ENCODE results near the gene SSBP4. TPM values are rescaled to one million over a fixed set of nuclear protein-coding genes. Genes with fewer than 3 reads are reported as not detected.

SSBP4 gene
- total RNA-seq, 1 experiment from 2014 or later = 164 TPM

- TF ChIP-seq POLR2A (IDR thresholded peaks at IDR 0.05; ENCODE audit: borderline replicate concordance, extremely low read depth, insufficient read depth, insufficient read length) (no peak), SP1 (IDR thresholded peaks at IDR 0.05; ENCODE audit: low read depth) (no peak), TCF7L2 (IDR thresholded peaks at IDR 0.05; ENCODE audit: borderline replicate concordance, extremely low read depth, insufficient read depth, insufficient read length) (no peak)
These were observed 5.8 kb downstream of the SSBP4 start (continued) for GRCh38 chr19:18424890-18425514.

GRCh38 chr19:18425515-18426415 is 6.6 kb downstream of the SSBP4 start:
- no peak for DNase-seq (ENCODE audit: low read depth, low spot score)
- Histone ChIP-seq H3K9me2 (ENCODE audit: insufficient read depth) (no peaks in the 10 kb centered on the region), H4K20me1 (ENCODE audit: insufficient read depth) (no peaks in the 10 kb centered on the region), H3K4me3 (replicated peaks in 1 of 2; ENCODE audit: low read depth in 1 of 2, low read length in 2 of 2) (no peak overlapping the region), H3K4me2 (ENCODE audit: low read length) (no peak overlapping the region), H3K79me2 (ENCODE audit: insufficient read depth, low read length) (peaks cover 64% of the 10 kb centered on the region), H3K4me1 (ENCODE audit: control insufficient read depth in 1 of 2, insufficient read depth in 2 of 2, low read length in 2 of 2) (peaks cover 21 to 40% of the 10 kb centered on the region in 2 experiments), H3K9me3 (ENCODE audit: control insufficient read depth in 1 of 2, insufficient read depth in 1 of 2, low read depth in 1 of 2, low read length in 2 of 2) (no peaks in the 10 kb centered on the region), H3K9ac (ENCODE audit: low read length) (no peak overlapping the region; the same call in 1 of the 2 replicates), H3K27ac (ENCODE audit: low read depth, low read length) (peak overlapping the region; percentile 35; the same call in 1 of the 2 replicates), H2AFZ (ENCODE audit: low read depth, low read length, poor library complexity, severe bottlenecking) (no peak overlapping the region), H3K27me3 (ENCODE audit: insufficient read depth, low read length) (no peaks in the 10 kb centered on the region), H3K36me3 (ENCODE audit: control insufficient read depth in 1 of 2, insufficient read depth in 2 of 2, low read length in 2 of 2) (peaks cover 0 to 5% of the 10 kb centered on the region in 2 experiments; a peak in 2 of 4 replicates)
- ChIA-PET POLR2A (no interaction called here), CTCF (no interaction called here), RAD21 (ENCODE audit: low non-redundant PET in 1 of 2, low total read pairs in 2 of 2, uncharacterized antibody in 2 of 2, unreplicated experiment in 2 of 2) (no interaction called here)
- intact Hi-C loops (cut with micrococcal nuclease) = no loop called here
- BruUV-seq (replicated peaks) = no TSS peak
- ATAC-seq = peak; percentile 31
- no peak for TF ChIP-seq POLR2AphosphoS5 (IDR thresholded peaks at IDR 0.05; ENCODE audit: low read depth, low read length)
- no peak for TF ChIP-seq CTCF (IDR thresholded peaks at IDR 0.05 in 2 of 3, conservative IDR thresholded peaks at IDR 0.05 in 1 of 3; ENCODE audit: borderline replicate concordance in 1 of 3, insufficient read depth in 1 of 3, low read depth in 2 of 3, low read length in 2 of 3)
- no peak for TF ChIP-seq MAX (IDR thresholded peaks at IDR 0.05)
- TF ChIP-seq RAD21 (IDR thresholded peaks at IDR 0.05; ENCODE audit: low read depth) = no peak
- TF ChIP-seq POLR2A (IDR thresholded peaks at IDR 0.05; ENCODE audit: borderline replicate concordance, extremely low read depth, insufficient read depth, insufficient read length) = no peak
- no peak for TF ChIP-seq SRF (IDR thresholded peaks at IDR 0.05; ENCODE audit: low read depth)
- TF ChIP-seq JUND (IDR thresholded peaks at IDR 0.05) = no peak
- TF ChIP-seq ELF1 (IDR thresholded peaks at IDR 0.05; ENCODE audit: borderline replicate concordance, low read depth) = no peak
- no peak for TF ChIP-seq YY1 (IDR thresholded peaks at IDR 0.05; ENCODE audit: extremely low read depth, insufficient replicate concordance, low read depth, low read length)
- no peak for TF ChIP-seq ATF3 (IDR thresholded peaks at IDR 0.05)
- TF ChIP-seq CBX3 (IDR thresholded peaks at IDR 0.05; ENCODE audit: low read depth) = no peak
- TF ChIP-seq SP1 (IDR thresholded peaks at IDR 0.05; ENCODE audit: low read depth) = no peak
- TF ChIP-seq EZH2phosphoT487 (IDR thresholded peaks at IDR 0.05; ENCODE audit: borderline replicate concordance) = no peak
- no peak for TF ChIP-seq ZFX (IDR thresholded peaks at IDR 0.05)

Data from HCT116 (cell line).